ENCODE measurements around the gene INHBE. TPM values are rescaled to one million over a fixed set of nuclear protein-coding genes. Genes with fewer than 3 reads are reported as not detected.

The INHBE gene
- total RNA-seq, 4 donors from 2014 or later, result not detected

GRCh38 chr12:57475271-57476161, 20.4 kb downstream of the INHBE start:
- Histone ChIP-seq H3K9me3 (no peaks in the 10 kb centered on the region), H3K27me3 (peaks cover 0 to 92% (median 37%) of the 10 kb centered on the region in 4 donors), H3K27ac (replicated peaks in 1 of 4) (no peak overlapping the region), H3K4me1 (peaks cover 13 to 20% (median 18%) of the 10 kb centered on the region in 4 donors), H3K4me3 (peak overlapping the region; percentile 46 to 59 (median 50)), H3K36me3 (no peaks in the 10 kb centered on the region)
- no peak for DNase-seq (ENCODE audit: extremely low spot score)
- intact Hi-C loops (cut with DNase I), result no loop called here
- TF ChIP-seq CTCF (IDR thresholded peaks at IDR 0.05) (no peak), POLR2AphosphoS5 (IDR thresholded peaks at IDR 0.05) (no peak), EP300 (IDR thresholded peaks at IDR 0.05) (no peak), POLR2A (IDR thresholded peaks at IDR 0.05; ENCODE audit: low read depth) (no peak)
- 24% methylated on average over 36 of the region's 84 CpGs for WGBS

GRCh38 chr12:57476162-57476992, 21.3 kb downstream of the INHBE start:
- Histone ChIP-seq H3K36me3 (no peaks in the 10 kb centered on the region), H3K9me3 (no peaks in the 10 kb centered on the region), H3K27me3 (peaks cover 0 to 85% (median 34%) of the 10 kb centered on the region in 4 donors), H3K27ac (replicated peaks in 1 of 4) (peak overlapping the region in 1 of 4 donors; percentile 28), H3K4me1 (peaks cover 13 to 20% (median 18%) of the 10 kb centered on the region in 4 donors), H3K4me3 (peak overlapping the region; percentile 46 to 59 (median 50))
- TF ChIP-seq POLR2A (IDR thresholded peaks at IDR 0.05; ENCODE audit: low read depth) (no peak), POLR2AphosphoS5 (IDR thresholded peaks at IDR 0.05) (no peak), CTCF (IDR thresholded peaks at IDR 0.05) (no peak)
- intact Hi-C loops (cut with DNase I), result no loop called here
- no peak for DNase-seq (ENCODE audit: extremely low spot score)
- 20% methylated on average over 21 of the region's 29 CpGs for WGBS

GRCh38 chr12:57476993-57477709, 22.0 kb downstream of the INHBE start:
- no peaks in the 10 kb centered on the region for H3K36me3 ChIP-seq
- WGBS, result 70% methylated on average over 12 of the region's 15 CpGs
- peaks cover 0 to 79% (median 32%) of the 10 kb centered on the region in 4 donors for H3K27me3 ChIP-seq
- peak overlapping the region; percentile 46 to 59 (median 50) for H3K4me3 ChIP-seq
- no peaks in the 10 kb centered on the region for H3K9me3 ChIP-seq
- intact Hi-C loops (cut with DNase I), result no loop called here
- TF ChIP-seq EP300 (IDR thresholded peaks at IDR 0.05), result no peak
- no peak for TF ChIP-seq POLR2A (IDR thresholded peaks at IDR 0.05; ENCODE audit: low read depth)
- no peak for TF ChIP-seq POLR2AphosphoS5 (IDR thresholded peaks at IDR 0.05)
- TF ChIP-seq CTCF (IDR thresholded peaks at IDR 0.05), result no peak
- no peak for DNase-seq (ENCODE audit: extremely low spot score)
- peak overlapping the region; percentile 28 to 60 (median 32) for H3K27ac ChIP-seq (replicated peaks in 1 of 4)
- H3K4me1 ChIP-seq, result peaks cover 13 to 20% (median 18%) of the 10 kb centered on the region in 4 donors

Data from esophagus muscularis mucosa (tissue), 4 donors.